Keratinocyte (primary cell): ENCODE results near the gene ZNF229. TPM values are rescaled to one million over a fixed set of nuclear protein-coding genes. Genes with fewer than 3 reads are reported as not detected.
"Not testable (repeated sequence)": the region's sequence is repeated elsewhere in the genome, so short reads cannot be mapped to it uniquely, and the experiment has no call there.

ENCODE experiments used
- DNase-seq: peaks from one replicate; pipeline ENCODE4 v3.0.0-alpha.2; 2011; ENCODE audit warnings: low read depth, missing footprints, low spot score
- FAIRE-seq: peaks from 2 replicates; lab custom pipeline; 2011; peaks lifted over from hg19 to GRCh38; lab: Jason Lieb, UNC
- H2AFZ ChIP-seq: 2 replicates; pipeline ENCODE4 v1.6.0; 2012; ENCODE audit warnings: low read length, control low read depth, inconsistent platforms; ENCODE audit not compliant: control insufficient read depth
- H3K27ac ChIP-seq: 2 replicates; pipeline ENCODE4 v1.5.1; 2011; ENCODE audit warnings: low read length; ENCODE audit not compliant: control insufficient read depth, insufficient read depth
- H3K27me3 ChIP-seq: 3 replicates; pipeline ENCODE4 v1.6.0; 2011; ENCODE audit warnings: low read length; ENCODE audit not compliant: control insufficient read depth, insufficient read depth; ENCODE audit errors: extremely low read depth
- H3K36me3 ChIP-seq, 2 experiments: 2 replicates in 1 of 2; 3 replicates in 1 of 2; pipeline ENCODE4 v1.5.1; 2011; ENCODE audit warnings: low read length in 2 of 2, mild to moderate bottlenecking in 1 of 2; ENCODE audit not compliant: control insufficient read depth in 2 of 2, insufficient read depth in 2 of 2; ENCODE audit errors: extremely low read depth in 1 of 2
- H3K4me1 ChIP-seq: 3 replicates; pipeline ENCODE4 v1.5.1; 2011; ENCODE audit warnings: low read length; ENCODE audit not compliant: control insufficient read depth, insufficient read depth; ENCODE audit errors: extremely low read depth
- H3K4me2 ChIP-seq: 3 replicates; pipeline ENCODE4 v1.6.0; 2011; ENCODE audit warnings: low read depth, low read length; ENCODE audit not compliant: control insufficient read depth, insufficient read depth; ENCODE audit errors: extremely low read depth
- H3K4me3 ChIP-seq, 3 experiments: fragments of 200-600 bp in 1 of 3; sonication (generic) in 1 of 3; 2 replicates in 2 of 3; 3 replicates in 1 of 3; pipeline ENCODE4 v1.5.1; 2011 to 2016; ENCODE audit warnings: low read length in 3 of 3, mild to moderate bottlenecking in 3 of 3, control low read depth in 2 of 3, inconsistent platforms in 1 of 3, low read depth in 1 of 3, mixed read lengths in 1 of 3, mixed run types in 1 of 3, moderate library complexity in 1 of 3; ENCODE audit not compliant: control insufficient read depth in 2 of 3, insufficient read depth in 2 of 3; ENCODE audit errors: extremely low read depth in 1 of 3
- H3K79me2 ChIP-seq: 2 replicates; pipeline ENCODE4 v1.6.0; 2012; ENCODE audit warnings: low read length; ENCODE audit not compliant: control insufficient read depth, insufficient read depth
- H3K9ac ChIP-seq: 3 replicates; pipeline ENCODE4 v1.6.0; 2011; ENCODE audit warnings: low read length; ENCODE audit not compliant: control insufficient read depth, insufficient read depth; ENCODE audit errors: extremely low read depth
- H3K9me1 ChIP-seq: 3 replicates; pipeline ENCODE4 v1.6.0; 2011; ENCODE audit warnings: low read length; ENCODE audit not compliant: control insufficient read depth, insufficient read depth; ENCODE audit errors: extremely low read depth
- H3K9me3 ChIP-seq: 2 replicates; pipeline ENCODE4 v1.5.1; 2012; ENCODE audit warnings: low read depth, low read length; ENCODE audit not compliant: control insufficient read depth
- H4K20me1 ChIP-seq: 3 replicates; pipeline ENCODE4 v1.6.0; 2011; ENCODE audit warnings: low read length; ENCODE audit not compliant: control insufficient read depth, insufficient read depth; ENCODE audit errors: extremely low read depth
- CTCF ChIP-seq, 3 experiments: IDR thresholded peaks in 1 of 3; conservative IDR thresholded peaks in 1 of 3; optimal IDR thresholded peaks in 1 of 3; 2 replicates in 2 of 3; 3 replicates in 1 of 3; pipeline versions ENCODE3 to v1.5.1; 2011; ENCODE audit warnings: low read length in 3 of 3, mild to moderate bottlenecking in 3 of 3, moderate library complexity in 2 of 3, control low read depth in 1 of 3, inconsistent platforms in 1 of 3; ENCODE audit not compliant: insufficient read depth in 2 of 3; ENCODE audit errors: extremely low read depth in 1 of 3
- EZH2 ChIP-seq: IDR thresholded peaks from one replicate; pipeline ENCODE4 v1.6.1; 2012; ENCODE audit warnings: inconsistent platforms, mild to moderate bottlenecking, low read length, moderate library complexity
- dilution Hi-C: fragments of 300-500 bp; cut with MboI; formaldehyde crosslinking; loops from one replicate; pipeline ENCODE4 v1.7.0; 2020; ENCODE audit warnings: low sequenced_read_pairs; ENCODE audit not compliant: extremely low pct_ligation_motif_present
- polyA plus RNA-seq, 5 experiments: library from polyadenylated mRNA; depleted of rRNA in 3 of 5; stranded (reverse) in 3 of 5; stranded (forward) in 1 of 5; unstranded in 1 of 5; fragments of >200 nt; gene quantifications; 1 replicate in 1 of 5; 2 replicates in 3 of 5; 3 replicates in 1 of 5; pipeline versions ENCODE4 v1.2.1 to v1.2.3, GENCODE V29; 2011 to 2012; ENCODE audit warnings: missing spikeins in 2 of 5, low read depth in 1 of 5, low replicate concordance in 1 of 5

Gene ZNF229
- polyA plus RNA-seq, 1 donor (not counting 4 experiments of a cell fraction or from before 2014, with no cell fraction given) = 5.9 TPM

GRCh38 chr19:44476559-44477408 lies 28.5 kb upstream of the ZNF229 start:
- Histone ChIP-seq H3K79me2 (no peaks in the 10 kb centered on the region), H3K9me1 (no peaks in the 10 kb centered on the region), H3K27ac (no peak overlapping the region), H3K27me3 (no peaks in the 10 kb centered on the region), H3K4me2 (no peak overlapping the region), H3K4me3 (no peak overlapping the region), H3K36me3 (peaks cover 7 to 22% of the 10 kb centered on the region in 2 experiments), H3K9me3 (peaks cover 59% of the 10 kb centered on the region), H3K9ac (no peak overlapping the region), H2AFZ (no peak overlapping the region), H4K20me1 (no peaks in the 10 kb centered on the region), H3K4me1 (no peaks in the 10 kb centered on the region)
- dilution Hi-C loops = no loop called here
- DNase-seq = no peak
- TF ChIP-seq EZH2 (no peak), CTCF (optimal IDR thresholded peaks at IDR 0.05 in 1 of 3, IDR thresholded peaks at IDR 0.05 in 1 of 3, conservative IDR thresholded peaks at IDR 0.05 in 1 of 3; ENCODE audit: extremely low read depth in 1 of 3, insufficient read depth in 2 of 3, low read length in 3 of 3) (no peak)
- FAIRE-seq = peak; percentile 52

- peaks cover 12% of the 10 kb centered on the region for H3K9me3 ChIP-seq
- H3K4me1 ChIP-seq, H3K9ac ChIP-seq, H3K27ac ChIP-seq, H3K4me2 ChIP-seq, DNase-seq, H3K36me3 ChIP-seq, H3K79me2 ChIP-seq, dilution Hi-C loops, FAIRE-seq, H2AFZ ChIP-seq, H4K20me1 ChIP-seq, H3K27me3 ChIP-seq, H3K4me3 ChIP-seq, H3K9me1 ChIP-seq: not testable (repeated sequence)
Observed at GRCh38 chr19:44468730-44469129, 20.5 kb upstream of the ZNF229 start.

GRCh38 chr19:44462600-44463286 lies 14.5 kb upstream of the ZNF229 start:
- H3K36me3 ChIP-seq, H3K4me3 ChIP-seq, H3K9me1 ChIP-seq, H3K9me3 ChIP-seq, H3K79me2 ChIP-seq, H3K4me1 ChIP-seq, H3K27me3 ChIP-seq, FAIRE-seq, H3K27ac ChIP-seq, H3K4me2 ChIP-seq, H4K20me1 ChIP-seq, H2AFZ ChIP-seq, dilution Hi-C loops, H3K9ac ChIP-seq, DNase-seq: not testable (repeated sequence)

- H3K27ac ChIP-seq, H3K27me3 ChIP-seq, H3K79me2 ChIP-seq, H3K9ac ChIP-seq, H3K9me1 ChIP-seq, H3K4me1 ChIP-seq, H3K4me3 ChIP-seq, DNase-seq, H3K9me3 ChIP-seq, H2AFZ ChIP-seq, FAIRE-seq, H3K36me3 ChIP-seq, H4K20me1 ChIP-seq, dilution Hi-C loops, H3K4me2 ChIP-seq: not testable (repeated sequence)
Observed at GRCh38 chr19:44456016-44456415, 7.7 kb upstream of the ZNF229 start.
